GM12878 (cell line): Measurements from ENCODE around the gene TMEM44. TPM values are rescaled to one million over a fixed set of nuclear protein-coding genes. Genes with fewer than 3 reads are reported as not detected.

Experiments used
- ATAC-seq: fragments of 200-7000 bp; cut with Tn5 transposase; 3 replicates; pipeline ENCODE4 v1.9.1; 2020; ENCODE audit warnings: mild to moderate bottlenecking, moderate library complexity
- BruUV-seq: library from RNA; stranded (reverse); fragments of 400-500 nt; replicated peaks from 2 replicates; lab custom pipeline; 2021; lab: Mats Ljungman, UMichigan
- CTCF ChIA-PET: fragments of 300-600 bp; sonication (Branson Sonifier 250); formaldehyde crosslinking; extraction: SDS; loops from one replicate; lab custom pipeline; 2021; ENCODE audit warnings: inconsistent platforms; lab: Yijun Ruan, JAX
- POLR2A ChIA-PET: fragments of 350-600 bp; formaldehyde crosslinking; extraction: SDS; loops from one replicate; lab custom pipeline; 2021; ENCODE audit warnings: inconsistent platforms; lab: Charles Lee
- RAD21 ChIA-PET: fragments of 300-600 bp; sonication (Branson Sonifier 250); formaldehyde crosslinking; loops from one replicate; lab custom pipeline; 2023; ENCODE audit warnings: antibody characterized with exemption; ENCODE audit not compliant: unreplicated experiment; lab: Charles Lee
- SMC1A ChIA-PET: fragments of 300-600 bp; sonication (Branson Sonifier 250); formaldehyde crosslinking; loops from one replicate; lab custom pipeline; 2023; ENCODE audit not compliant: unreplicated experiment, uncharacterized antibody; lab: Charles Lee
- DNase-seq: peaks from one replicate; pipeline ENCODE4 v3.0.0-alpha.2; 2011; ENCODE audit warnings: low read depth, low spot score
- FAIRE-seq: peaks from 3 replicates; lab custom pipeline; 2011; peaks lifted over from hg19 to GRCh38; lab: Jason Lieb, UNC
- H2AFZ ChIP-seq: 2 replicates; pipeline ENCODE4 v1.6.0; 2011; ENCODE audit warnings: low read depth, low read length, control low read depth; ENCODE audit not compliant: control insufficient read depth
- H3K27ac ChIP-seq: 2 replicates; pipeline ENCODE4 v1.5.1; 2011; ENCODE audit warnings: control low read depth; ENCODE audit not compliant: control insufficient read depth, insufficient read depth
- H3K27me3 ChIP-seq, 2 experiments: replicated peaks in 1 of 2; 2 replicates each; pipeline versions ENCODE4 v1.6.0 to v1.6.1; 2011; ENCODE audit warnings: low read length in 1 of 2; ENCODE audit not compliant: control insufficient read depth in 2 of 2, insufficient read depth in 2 of 2
- H3K36me3 ChIP-seq, 2 experiments: 2 replicates each; pipeline ENCODE4 v1.5.1; 2011; ENCODE audit warnings: low read length in 1 of 2; ENCODE audit not compliant: control insufficient read depth in 2 of 2, insufficient read depth in 2 of 2
- H3K4me1 ChIP-seq: 2 replicates; pipeline ENCODE4 v1.6.1; 2011; ENCODE audit warnings: mild to moderate bottlenecking, low read length, moderate library complexity, mixed read lengths; ENCODE audit not compliant: control insufficient read depth, insufficient read depth
- H3K4me2 ChIP-seq: 2 replicates; pipeline ENCODE4 v1.6.0; 2011; ENCODE audit warnings: control low read depth; ENCODE audit not compliant: control insufficient read depth, insufficient read depth
- H3K4me3 ChIP-seq: fragments of 200-600 bp; sonication (generic); 2 replicates; pipeline ENCODE4 v1.5.1; 2016
- H3K79me2 ChIP-seq: 2 replicates; pipeline ENCODE4 v1.6.0; 2011; ENCODE audit warnings: low read length; ENCODE audit not compliant: control insufficient read depth, insufficient read depth
- H3K9ac ChIP-seq: 2 replicates; pipeline ENCODE4 v1.8.0; 2011; ENCODE audit warnings: low read length, control low read depth, mixed read lengths; ENCODE audit not compliant: control insufficient read depth, insufficient read depth
- H3K9me3 ChIP-seq: replicated peaks from 3 replicates; pipeline ENCODE4 v1.5.1; 2011; ENCODE audit warnings: mild to moderate bottlenecking, low read length; ENCODE audit not compliant: control insufficient read depth, insufficient read depth
- H4K20me1 ChIP-seq: 2 replicates; pipeline ENCODE4 v1.6.0; 2011; ENCODE audit not compliant: control insufficient read depth, insufficient read depth
- CHD2 ChIP-seq: IDR thresholded peaks from 2 replicates; pipeline ENCODE4 v1.6.1; 2011; ENCODE audit warnings: low read depth, low read length, improper control_type of control experiment, borderline replicate concordance
- CHD4 ChIP-seq: fragments of 200-600 bp; sonication (generic); IDR thresholded peaks from 2 replicates; pipeline ENCODE4 v1.6.1; 2016; ENCODE audit warnings: mild to moderate bottlenecking
- ETV6 ChIP-seq, 2 experiments: fragments of 450-650 bp in 1 of 2; IDR thresholded peaks in 1 of 2; conservative IDR thresholded peaks in 1 of 2; 2 replicates each; pipeline ENCODE4 v1.6.1; 2014; ENCODE audit warnings: antibody characterized with exemption in 1 of 2, borderline replicate concordance in 1 of 2, low read depth in 1 of 2, mild to moderate bottlenecking in 1 of 2, moderate library complexity in 1 of 2
- TCF12 ChIP-seq: IDR thresholded peaks from 2 replicates; pipeline ENCODE4 v1.6.1; 2011; ENCODE audit warnings: low read depth, mild to moderate bottlenecking, low read length
- WGBS: methylation state at CpG from one replicate; pipeline ENCODE4 v1.1.6; 2016; ENCODE audit warnings: low lambda C conversion rate; ENCODE audit not compliant: insufficient replicate concordance, insufficient coverage; ENCODE audit errors: missing lambda C conversion rate; 5-methylcytosine and 5-hydroxymethylcytosine counted together
- in situ Hi-C: fragments of 300-500 bp; cut with MboI; formaldehyde crosslinking; loops from 9 replicates; pipeline ENCODE4 v1.14.3; 2018; ENCODE audit warnings: mixed read lengths
- intact Hi-C: fragments of 100-400 bp; cut with micrococcal nuclease; formaldehyde crosslinking; loops from one replicate; pipeline ENCODE4 v1.14.2; 2022; ENCODE audit not compliant: unreplicated experiment
- polyA plus RNA-seq, 11 experiments: library from polyadenylated mRNA; depleted of rRNA in 4 of 11; unstranded in 6 of 11; stranded (reverse) in 5 of 11; fragments of >200 nt; fragmentation: Nextera tagmentation in 4 of 11; fragmentation: Illumina TruSeq in 1 of 11; extraction: Ambion mirVana in 4 of 11; extraction: Trizol in 1 of 11; gene quantifications; 1 replicate in 1 of 11; 2 replicates in 10 of 11; pipeline versions ENCODE4 v1.2.1 to v1.2.3, GENCODE V29; 2011 to 2016; ENCODE audit warnings: inconsistent platforms in 2 of 11, missing spikeins in 2 of 11, low read depth in 1 of 11
- total RNA-seq, 4 experiments: library from RNA; depleted of rRNA in 3 of 4; stranded (reverse); fragments of >200 nt in 3 of 4; fragmentation: Illumina TruSeq in 1 of 4; extraction: Trizol in 1 of 4; gene quantifications; 2 replicates each; pipeline versions ENCODE4 v1.2.1 to v1.2.3, GENCODE V29; 2013 to 2021
- TF ChIP-seq, protein P1 (sequence below): fragments of 450-650 bp; IDR thresholded peaks from 2 replicates; pipeline ENCODE4 v1.6.1; 2016; ENCODE audit warnings: mild to moderate bottlenecking
- TF ChIP-seq, protein P2 (sequence below): fragments of 450-650 bp; IDR thresholded peaks from 2 replicates; pipeline ENCODE4 v1.6.1; 2017; ENCODE audit warnings: low read depth, mild to moderate bottlenecking, moderate library complexity
- TF ChIP-seq, protein P3 (sequence below): fragments of 450-650 bp; IDR thresholded peaks from 2 replicates; pipeline ENCODE4 v1.6.1; 2018; ENCODE audit warnings: borderline replicate concordance, mild to moderate bottlenecking; ENCODE audit not compliant: partially characterized antibody
- TF ChIP-seq, protein P4 (sequence below): fragments of 150-350 bp; IDR thresholded peaks from 2 replicates; pipeline ENCODE4 v1.6.1; 2016; ENCODE audit warnings: low read depth, low read length
- TF ChIP-seq, protein P5 (sequence below): fragments of 450-650 bp; IDR thresholded peaks from 2 replicates; pipeline ENCODE4 v1.6.1; 2017; ENCODE audit warnings: mild to moderate bottlenecking, moderate library complexity

Gene TMEM44
- total and polyA plus RNA-seq, 10 of the 15 experiments (the other 5 are each of a cell fraction or from before 2014, with no cell fraction given): 0.57 to 8.3 (median 3.6) TPM

DNA sequence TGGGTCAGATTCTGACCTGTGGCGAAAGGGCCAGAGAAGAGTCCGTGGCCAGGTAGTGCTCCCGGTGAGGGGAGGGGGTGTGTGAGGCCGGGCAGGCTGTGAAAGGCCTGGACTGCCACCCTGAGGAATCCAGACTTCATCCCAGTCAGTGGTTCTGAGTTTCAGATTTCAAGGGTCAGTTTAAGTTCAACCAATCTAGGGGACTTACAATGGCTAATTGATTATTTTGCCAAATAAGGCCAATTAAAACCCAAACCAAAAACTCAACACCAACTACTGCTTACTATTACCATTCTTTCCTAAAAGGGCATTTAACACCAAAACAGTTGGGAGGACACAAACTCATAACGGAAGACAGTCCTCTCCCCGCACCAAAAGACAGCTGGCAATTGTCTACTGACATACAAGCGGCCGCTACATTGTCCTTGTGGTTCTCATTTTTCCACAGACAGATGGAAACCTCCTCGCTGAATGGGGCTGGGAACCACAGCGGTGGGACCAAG lies 30.5 kb downstream of the TMEM44 start:
- no peaks in the 10 kb centered on the region for H3K4me1 ChIP-seq
- in situ Hi-C loops (no loop called here), intact Hi-C loops (no loop called here)
- no peaks in the 10 kb centered on the region for H3K36me3 ChIP-seq
- no peaks in the 10 kb centered on the region for H4K20me1 ChIP-seq
- H3K9ac ChIP-seq: no peak overlapping the region
- no peaks in the 10 kb centered on the region for H3K79me2 ChIP-seq
- ChIA-PET SMC1A (interaction anchor here (0.6 kb wide), 1 partner anchor 12 kb away, joined by 3 read pairs; no protein-coding TSS in a partner anchor), CTCF (no interaction called here), POLR2A (no interaction called here), RAD21 (no interaction called here)
- H2AFZ ChIP-seq: no peak overlapping the region
- H3K4me2 ChIP-seq: no peak overlapping the region
- WGBS: 90% methylated on average over 7 of the region's 10 CpGs
- FAIRE-seq: no peak
- H3K27ac ChIP-seq: no peak overlapping the region
- H3K4me3 ChIP-seq: no peak overlapping the region
- DNase-seq: no peak
- no peaks in the 10 kb centered on the region; a peak in 1 of 4 replicates for H3K27me3 ChIP-seq
- no peaks in the 10 kb centered on the region for H3K9me3 ChIP-seq
- BruUV-seq: no TSS peak
- no peak for ATAC-seq
- TF ChIP-seq, protein P1, sequence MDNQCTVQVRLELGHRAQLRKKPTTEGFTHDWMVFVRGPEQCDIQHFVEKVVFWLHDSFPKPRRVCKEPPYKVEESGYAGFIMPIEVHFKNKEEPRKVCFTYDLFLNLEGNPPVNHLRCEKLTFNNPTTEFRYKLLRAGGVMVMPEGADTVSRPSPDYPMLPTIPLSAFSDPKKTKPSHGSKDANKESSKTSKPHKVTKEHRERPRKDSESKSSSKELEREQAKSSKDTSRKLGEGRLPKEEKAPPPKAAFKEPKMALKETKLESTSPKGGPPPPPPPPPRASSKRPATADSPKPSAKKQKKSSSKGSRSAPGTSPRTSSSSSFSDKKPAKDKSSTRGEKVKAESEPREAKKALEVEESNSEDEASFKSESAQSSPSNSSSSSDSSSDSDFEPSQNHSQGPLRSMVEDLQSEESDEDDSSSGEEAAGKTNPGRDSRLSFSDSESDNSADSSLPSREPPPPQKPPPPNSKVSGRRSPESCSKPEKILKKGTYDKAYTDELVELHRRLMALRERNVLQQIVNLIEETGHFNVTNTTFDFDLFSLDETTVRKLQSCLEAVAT: no peak
- no peak for TF ChIP-seq CHD2
- no peak for TF ChIP-seq TCF12
- TF ChIP-seq ETV6 (conservative IDR thresholded peaks at IDR 0.05 in 1 of 2, IDR thresholded peaks at IDR 0.05 in 1 of 2; ENCODE audit: borderline replicate concordance in 1 of 2, low read depth in 1 of 2): no peak
- TF ChIP-seq, protein P2, sequence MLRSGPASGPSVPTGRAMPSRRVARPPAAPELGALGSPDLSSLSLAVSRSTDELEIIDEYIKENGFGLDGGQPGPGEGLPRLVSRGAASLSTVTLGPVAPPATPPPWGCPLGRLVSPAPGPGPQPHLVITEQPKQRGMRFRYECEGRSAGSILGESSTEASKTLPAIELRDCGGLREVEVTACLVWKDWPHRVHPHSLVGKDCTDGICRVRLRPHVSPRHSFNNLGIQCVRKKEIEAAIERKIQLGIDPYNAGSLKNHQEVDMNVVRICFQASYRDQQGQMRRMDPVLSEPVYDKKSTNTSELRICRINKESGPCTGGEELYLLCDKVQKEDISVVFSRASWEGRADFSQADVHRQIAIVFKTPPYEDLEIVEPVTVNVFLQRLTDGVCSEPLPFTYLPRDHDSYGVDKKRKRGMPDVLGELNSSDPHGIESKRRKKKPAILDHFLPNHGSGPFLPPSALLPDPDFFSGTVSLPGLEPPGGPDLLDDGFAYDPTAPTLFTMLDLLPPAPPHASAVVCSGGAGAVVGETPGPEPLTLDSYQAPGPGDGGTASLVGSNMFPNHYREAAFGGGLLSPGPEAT: no peak
- TF ChIP-seq, protein P3, sequence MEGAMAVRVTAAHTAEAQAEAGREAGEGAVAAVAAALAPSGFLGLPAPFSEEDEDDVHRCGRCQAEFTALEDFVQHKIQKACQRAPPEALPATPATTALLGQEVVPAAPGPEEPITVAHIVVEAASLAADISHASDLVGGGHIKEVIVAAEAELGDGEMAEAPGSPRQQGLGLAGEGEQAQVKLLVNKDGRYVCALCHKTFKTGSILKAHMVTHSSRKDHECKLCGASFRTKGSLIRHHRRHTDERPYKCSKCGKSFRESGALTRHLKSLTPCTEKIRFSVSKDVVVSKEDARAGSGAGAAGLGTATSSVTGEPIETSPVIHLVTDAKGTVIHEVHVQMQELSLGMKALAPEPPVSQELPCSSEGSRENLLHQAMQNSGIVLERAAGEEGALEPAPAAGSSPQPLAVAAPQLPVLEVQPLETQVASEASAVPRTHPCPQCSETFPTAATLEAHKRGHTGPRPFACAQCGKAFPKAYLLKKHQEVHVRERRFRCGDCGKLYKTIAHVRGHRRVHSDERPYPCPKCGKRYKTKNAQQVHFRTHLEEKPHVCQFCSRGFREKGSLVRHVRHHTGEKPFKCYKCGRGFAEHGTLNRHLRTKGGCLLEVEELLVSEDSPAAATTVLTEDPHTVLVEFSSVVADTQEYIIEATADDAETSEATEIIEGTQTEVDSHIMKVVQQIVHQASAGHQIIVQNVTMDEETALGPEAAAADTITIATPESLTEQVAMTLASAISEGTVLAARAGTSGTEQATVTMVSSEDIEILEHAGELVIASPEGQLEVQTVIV: no peak
- no peak for TF ChIP-seq CHD4
- TF ChIP-seq, protein P4, sequence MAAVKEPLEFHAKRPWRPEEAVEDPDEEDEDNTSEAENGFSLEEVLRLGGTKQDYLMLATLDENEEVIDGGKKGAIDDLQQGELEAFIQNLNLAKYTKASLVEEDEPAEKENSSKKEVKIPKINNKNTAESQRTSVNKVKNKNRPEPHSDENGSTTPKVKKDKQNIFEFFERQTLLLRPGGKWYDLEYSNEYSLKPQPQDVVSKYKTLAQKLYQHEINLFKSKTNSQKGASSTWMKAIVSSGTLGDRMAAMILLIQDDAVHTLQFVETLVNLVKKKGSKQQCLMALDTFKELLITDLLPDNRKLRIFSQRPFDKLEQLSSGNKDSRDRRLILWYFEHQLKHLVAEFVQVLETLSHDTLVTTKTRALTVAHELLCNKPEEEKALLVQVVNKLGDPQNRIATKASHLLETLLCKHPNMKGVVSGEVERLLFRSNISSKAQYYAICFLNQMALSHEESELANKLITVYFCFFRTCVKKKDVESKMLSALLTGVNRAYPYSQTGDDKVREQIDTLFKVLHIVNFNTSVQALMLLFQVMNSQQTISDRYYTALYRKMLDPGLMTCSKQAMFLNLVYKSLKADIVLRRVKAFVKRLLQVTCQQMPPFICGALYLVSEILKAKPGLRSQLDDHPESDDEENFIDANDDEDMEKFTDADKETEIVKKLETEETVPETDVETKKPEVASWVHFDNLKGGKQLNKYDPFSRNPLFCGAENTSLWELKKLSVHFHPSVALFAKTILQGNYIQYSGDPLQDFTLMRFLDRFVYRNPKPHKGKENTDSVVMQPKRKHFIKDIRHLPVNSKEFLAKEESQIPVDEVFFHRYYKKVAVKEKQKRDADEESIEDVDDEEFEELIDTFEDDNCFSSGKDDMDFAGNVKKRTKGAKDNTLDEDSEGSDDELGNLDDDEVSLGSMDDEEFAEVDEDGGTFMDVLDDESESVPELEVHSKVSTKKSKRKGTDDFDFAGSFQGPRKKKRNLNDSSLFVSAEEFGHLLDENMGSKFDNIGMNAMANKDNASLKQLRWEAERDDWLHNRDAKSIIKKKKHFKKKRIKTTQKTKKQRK: no peak
- TF ChIP-seq, protein P5, sequence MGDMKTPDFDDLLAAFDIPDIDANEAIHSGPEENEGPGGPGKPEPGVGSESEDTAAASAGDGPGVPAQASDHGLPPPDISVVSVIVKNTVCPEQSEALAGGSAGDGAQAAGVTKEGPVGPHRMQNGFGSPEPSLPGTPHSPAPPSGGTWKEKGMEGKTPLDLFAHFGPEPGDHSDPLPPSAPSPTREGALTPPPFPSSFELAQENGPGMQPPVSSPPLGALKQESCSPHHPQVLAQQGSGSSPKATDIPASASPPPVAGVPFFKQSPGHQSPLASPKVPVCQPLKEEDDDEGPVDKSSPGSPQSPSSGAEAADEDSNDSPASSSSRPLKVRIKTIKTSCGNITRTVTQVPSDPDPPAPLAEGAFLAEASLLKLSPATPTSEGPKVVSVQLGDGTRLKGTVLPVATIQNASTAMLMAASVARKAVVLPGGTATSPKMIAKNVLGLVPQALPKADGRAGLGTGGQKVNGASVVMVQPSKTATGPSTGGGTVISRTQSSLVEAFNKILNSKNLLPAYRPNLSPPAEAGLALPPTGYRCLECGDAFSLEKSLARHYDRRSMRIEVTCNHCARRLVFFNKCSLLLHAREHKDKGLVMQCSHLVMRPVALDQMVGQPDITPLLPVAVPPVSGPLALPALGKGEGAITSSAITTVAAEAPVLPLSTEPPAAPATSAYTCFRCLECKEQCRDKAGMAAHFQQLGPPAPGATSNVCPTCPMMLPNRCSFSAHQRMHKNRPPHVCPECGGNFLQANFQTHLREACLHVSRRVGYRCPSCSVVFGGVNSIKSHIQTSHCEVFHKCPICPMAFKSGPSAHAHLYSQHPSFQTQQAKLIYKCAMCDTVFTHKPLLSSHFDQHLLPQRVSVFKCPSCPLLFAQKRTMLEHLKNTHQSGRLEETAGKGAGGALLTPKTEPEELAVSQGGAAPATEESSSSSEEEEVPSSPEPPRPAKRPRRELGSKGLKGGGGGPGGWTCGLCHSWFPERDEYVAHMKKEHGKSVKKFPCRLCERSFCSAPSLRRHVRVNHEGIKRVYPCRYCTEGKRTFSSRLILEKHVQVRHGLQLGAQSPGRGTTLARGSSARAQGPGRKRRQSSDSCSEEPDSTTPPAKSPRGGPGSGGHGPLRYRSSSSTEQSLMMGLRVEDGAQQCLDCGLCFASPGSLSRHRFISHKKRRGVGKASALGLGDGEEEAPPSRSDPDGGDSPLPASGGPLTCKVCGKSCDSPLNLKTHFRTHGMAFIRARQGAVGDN: no peak
